Psoas muscle (tissue), 8 donors: Measurements from ENCODE around the gene HM13. TPM values are rescaled to one million over a fixed set of nuclear protein-coding genes. Genes with fewer than 3 reads are reported as not detected.
"Not testable (repeated sequence)": the region's sequence is repeated elsewhere in the genome, so short reads cannot be mapped to it uniquely, and the experiment has no call there.

Experiments
- ATAC-seq, 4 donors: fragments of 200-7000 bp; cut with Tn5 transposase; one replicate each; pipeline ENCODE4 v1.9.1; 2020; ENCODE audit warnings: moderate library complexity in 3 of 4, mild to moderate bottlenecking in 2 of 4
- DNase-seq, 2 donors: peaks; one replicate each; pipeline ENCODE4 v3.0.0-alpha.2; 2020
- H3K27ac ChIP-seq: fragments of 200-600 bp; one replicate; pipeline ENCODE4 v1.8.0; 2022
- H3K27me3 ChIP-seq, 3 donors: fragments of 200-600 bp in 1 of 3; one replicate each; pipeline versions ENCODE4 v1.6.1 to v1.8.0; 2013 to 2022; ENCODE audit warnings: low read length in 2 of 3, mild to moderate bottlenecking in 2 of 3, moderate library complexity in 1 of 3; ENCODE audit not compliant: insufficient read depth in 3 of 3
- H3K36me3 ChIP-seq, 2 donors: fragments of 200-600 bp in 1 of 2; one replicate each; pipeline versions ENCODE4 v1.6.1 to v1.8.0; 2013 to 2022; ENCODE audit warnings: low read depth in 1 of 2, mild to moderate bottlenecking in 1 of 2, moderate library complexity in 1 of 2; ENCODE audit not compliant: insufficient read depth in 1 of 2
- H3K4me1 ChIP-seq: fragments of 200-600 bp; one replicate; pipeline ENCODE4 v1.8.0; 2022
- H3K4me3 ChIP-seq: fragments of 200-600 bp; one replicate; pipeline ENCODE4 v1.8.0; 2022; ENCODE audit warnings: mild to moderate bottlenecking
- H3K9me3 ChIP-seq: fragments of 200-600 bp; one replicate; pipeline ENCODE4 v1.8.0; 2022
- WGBS, 3 donors: extraction: QIAGEN DNeasy Blood & Tissue Kit; methylation state at CpG; one replicate each; pipeline versions ENCODE4 v1.1.6 to v1.1.7; 2013; 5-methylcytosine and 5-hydroxymethylcytosine counted together
- intact Hi-C, 2 donors: fragments of 100-400 bp; cut with DNase I; formaldehyde crosslinking; loops; one replicate each; pipeline versions ENCODE4 v1.11.0 to v1.14.2; 2022
- polyA plus RNA-seq, 3 donors: library from polyadenylated mRNA; stranded (reverse); fragments of 200-250 nt; gene quantifications; one replicate each; pipeline ENCODE4 v1.2.3, GENCODE V29; 2013
- total RNA-seq, 4 donors: library from RNA; stranded (reverse); fragmentation: NEBNext Ultra II Directional in 2 of 4; extraction: Animal tissue kit (Norgen Biotek cat#: 25700) in 2 of 4; gene quantifications; one replicate each; pipeline versions ENCODE4 v1.2.1 to v1.2.4, GENCODE V29; 2021 to 2023
- TF ChIP-seq, protein P1 (sequence below): fragments of 200-600 bp; IDR thresholded peaks from one replicate; pipeline ENCODE4 v1.8.0; 2022; ENCODE audit warnings: antibody characterized with exemption
- donor health status: healthy with polysubstance abuse.
- donor health status: DM: no; HTN: no; CAD: no; lungs with moderate emphysema.
- donor health status: Bipolar disorder and iron deficiency.
- donor health status: healthy.
- donor health status: DM: yes; HTN: yes; CAD: no.
- donor health status: DM: no; HTN: no; CAD: no.
- donor health status: DM: no; HTN: no; CAD: no.
- donor health status: DM: yes; HTN: yes; CAD: no.

HM13 gene
- total and polyA plus RNA-seq, 7 donors = 32.4 to 112 (median 48.4) TPM

DNA sequence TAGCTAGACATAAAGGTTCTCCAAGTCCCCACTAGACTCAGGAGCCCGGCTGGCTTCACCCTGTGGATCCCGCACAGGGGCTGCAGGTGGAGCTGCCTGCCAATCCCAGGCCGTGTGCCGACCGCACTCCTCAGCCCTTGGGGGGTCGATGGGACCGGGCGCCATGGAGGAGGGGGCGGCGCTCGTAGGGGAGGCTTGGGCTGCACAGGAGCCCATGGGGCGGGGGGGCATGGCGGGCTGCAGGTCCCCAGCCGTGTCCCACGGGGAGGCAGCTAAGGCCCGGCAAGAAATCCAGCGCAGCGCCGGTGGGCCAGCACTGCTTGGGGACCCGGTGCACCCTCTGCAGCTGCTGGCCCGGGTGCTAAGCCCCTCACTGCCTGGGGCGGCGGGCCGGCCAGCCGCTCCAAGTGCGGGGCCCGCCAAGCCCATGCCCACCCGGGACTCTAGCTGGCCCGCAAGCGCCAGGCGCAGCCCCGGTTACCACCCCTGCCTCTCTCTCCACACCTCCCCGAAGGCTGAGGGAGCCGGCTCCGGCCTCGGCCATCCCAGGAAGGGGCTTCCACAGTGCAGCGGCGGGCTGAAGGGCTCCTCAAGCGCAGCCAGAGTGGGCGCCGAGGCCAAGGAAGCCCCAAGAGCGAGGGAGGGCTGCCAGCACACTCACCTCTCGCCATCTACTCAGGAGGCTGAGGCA lies 64.4 kb downstream of the HM13 start:
- DNase-seq = no peak
- H3K27ac ChIP-seq = no peak overlapping the region

DNA sequence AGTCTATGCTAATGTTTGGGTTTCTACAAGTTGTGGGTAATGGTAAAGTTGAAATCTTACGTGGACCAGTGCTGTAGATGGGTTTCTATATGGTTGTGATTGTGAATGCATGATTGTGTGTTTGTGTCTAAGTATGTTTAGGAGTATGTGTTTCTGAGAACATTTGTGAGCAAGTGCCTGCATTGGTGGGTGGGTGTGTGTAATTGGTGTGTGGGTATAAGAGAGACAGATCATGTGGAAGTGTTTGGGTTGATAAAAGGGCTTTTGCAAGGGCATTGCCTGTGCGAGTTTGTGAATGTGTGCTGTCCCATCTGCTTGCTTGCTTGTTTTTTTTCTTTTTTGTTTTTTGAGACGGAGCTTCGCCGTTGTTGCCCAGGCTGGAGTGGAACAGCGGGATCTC lies 65.0 kb downstream of the HM13 start:
- WGBS, 3 donors = 94 to 99% (median 97%) methylated on average over 6 of the region's 6 CpGs
- no peak overlapping the region for H3K4me3 ChIP-seq
- H3K36me3 ChIP-seq = no peaks in the 10 kb centered on the region
- DNase-seq (no peak), ATAC-seq (no peak)
- intact Hi-C loops = loop anchor here in 1 of 2 donors (10.0 kb wide), 1 partner anchor 136 kb away; no protein-coding TSS in a partner anchor
- no peak overlapping the region for H3K27ac ChIP-seq
- H3K9me3 ChIP-seq = no peaks in the 10 kb centered on the region
- no peaks in the 10 kb centered on the region for H3K27me3 ChIP-seq
- TF ChIP-seq, protein P1, sequence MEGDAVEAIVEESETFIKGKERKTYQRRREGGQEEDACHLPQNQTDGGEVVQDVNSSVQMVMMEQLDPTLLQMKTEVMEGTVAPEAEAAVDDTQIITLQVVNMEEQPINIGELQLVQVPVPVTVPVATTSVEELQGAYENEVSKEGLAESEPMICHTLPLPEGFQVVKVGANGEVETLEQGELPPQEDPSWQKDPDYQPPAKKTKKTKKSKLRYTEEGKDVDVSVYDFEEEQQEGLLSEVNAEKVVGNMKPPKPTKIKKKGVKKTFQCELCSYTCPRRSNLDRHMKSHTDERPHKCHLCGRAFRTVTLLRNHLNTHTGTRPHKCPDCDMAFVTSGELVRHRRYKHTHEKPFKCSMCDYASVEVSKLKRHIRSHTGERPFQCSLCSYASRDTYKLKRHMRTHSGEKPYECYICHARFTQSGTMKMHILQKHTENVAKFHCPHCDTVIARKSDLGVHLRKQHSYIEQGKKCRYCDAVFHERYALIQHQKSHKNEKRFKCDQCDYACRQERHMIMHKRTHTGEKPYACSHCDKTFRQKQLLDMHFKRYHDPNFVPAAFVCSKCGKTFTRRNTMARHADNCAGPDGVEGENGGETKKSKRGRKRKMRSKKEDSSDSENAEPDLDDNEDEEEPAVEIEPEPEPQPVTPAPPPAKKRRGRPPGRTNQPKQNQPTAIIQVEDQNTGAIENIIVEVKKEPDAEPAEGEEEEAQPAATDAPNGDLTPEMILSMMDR = no peak
- no peaks in the 10 kb centered on the region for H3K4me1 ChIP-seq

More for the DNA sequence above, 64.4 kb downstream of the HM13 start:
- 90 to 95% (median 94%) methylated on average over 19 to 43 of the region's 43 CpGs for WGBS, 3 donors
- TF ChIP-seq, protein P1 = no peak
- no peak for ATAC-seq
- Histone ChIP-seq H3K36me3 (no peaks in the 10 kb centered on the region), H3K4me3 (no peak overlapping the region), H3K9me3 (no peaks in the 10 kb centered on the region), H3K27me3 (no peaks in the 10 kb centered on the region), H3K4me1 (peaks cover 6% of the 10 kb centered on the region)
- intact Hi-C loops = loop anchor here in 1 of 2 donors (10.0 kb wide), 1 partner anchor 136 kb away; no protein-coding TSS in a partner anchor

GRCh38 chr20:31579941-31580651 lies 65.9 kb downstream of the HM13 start:
- not testable (repeated sequence) for H3K36me3 ChIP-seq, DNase-seq, H3K27ac ChIP-seq, H3K4me1 ChIP-seq, H3K4me3 ChIP-seq, H3K27me3 ChIP-seq, H3K9me3 ChIP-seq, ATAC-seq
- WGBS, 3 donors = 95 to 96% (median 96%) methylated on average over 17 of the region's 17 CpGs
- intact Hi-C loops = loop anchor here (5.0 to 10.0 kb wide), 2 partner anchors 135 to 1792 kb away; no protein-coding TSS in a partner anchor

GRCh38 chr20:31580706-31581105 lies 66.5 kb downstream of the HM13 start:
- 73 to 81% (median 73%) methylated on average over 7 of the region's 7 CpGs for WGBS, 3 donors
- no peak for DNase-seq
- no peaks in the 10 kb centered on the region for H3K27me3 ChIP-seq
- no peak overlapping the region for H3K27ac ChIP-seq
- no peaks in the 10 kb centered on the region for H3K9me3 ChIP-seq
- no peak overlapping the region for H3K4me3 ChIP-seq
- H3K36me3 ChIP-seq = no peaks in the 10 kb centered on the region
- no peaks in the 10 kb centered on the region for H3K4me1 ChIP-seq
- ATAC-seq = no peak
- intact Hi-C loops = loop anchor here in 1 of 2 donors (5.0 kb wide), 1 partner anchor 1792 kb away; no protein-coding TSS in a partner anchor
- TF ChIP-seq, protein P1 = no peak

GRCh38 chr20:31581391-31581790 lies 67.1 kb downstream of the HM13 start:
- H3K36me3 ChIP-seq = no peaks in the 10 kb centered on the region
- no peaks in the 10 kb centered on the region for H3K27me3 ChIP-seq
- no peaks in the 10 kb centered on the region for H3K9me3 ChIP-seq
- no peak overlapping the region for H3K27ac ChIP-seq
- no peaks in the 10 kb centered on the region for H3K4me1 ChIP-seq
- TF ChIP-seq, protein P1 = no peak
- DNase-seq = no peak
- intact Hi-C loops = loop anchor here in 1 of 2 donors (5.0 kb wide), 1 partner anchor 1791 kb away; no protein-coding TSS in a partner anchor
- WGBS, 3 donors = 68 to 75% (median 74%) methylated on average over 11 to 13 of the region's 13 CpGs
- ATAC-seq = no peak
- no peak overlapping the region for H3K4me3 ChIP-seq
